Liver (tissue), 3 donors: Measurements from ENCODE around the gene SEPHS2.

Source experiments
- CTCF ChIP-seq: fragments of 150-350 bp; IDR thresholded peaks from 2 replicates; pipeline ENCODE4 v1.5.1; 2017; ENCODE audit warnings: improper control_type of control experiment, low read depth, low read length; ENCODE audit not compliant: missing input control
- FOXA1 ChIP-seq: IDR thresholded peaks from 2 replicates; pipeline ENCODE4 v1.6.1; 2016; ENCODE audit warnings: antibody characterized with exemption
- GABPA ChIP-seq, 2 donors: IDR thresholded peaks in 1 of 2; conservative IDR thresholded peaks in 1 of 2; 2 replicates each; pipeline ENCODE4 v1.6.1; 2016; ENCODE audit warnings: antibody characterized with exemption in 2 of 2, mild to moderate bottlenecking in 1 of 2, moderate library complexity in 1 of 2
- HNF4A ChIP-seq, 2 donors: conservative IDR thresholded peaks; 2 replicates each; pipeline ENCODE4 v1.6.1; 2016; ENCODE audit warnings: antibody characterized with exemption in 2 of 2, mild to moderate bottlenecking in 2 of 2
- MAX ChIP-seq: IDR thresholded peaks from 2 replicates; pipeline ENCODE4 v1.6.1; 2016; ENCODE audit warnings: antibody characterized with exemption
- RAD21 ChIP-seq, 2 donors: IDR thresholded peaks; 2 replicates each; pipeline ENCODE4 v1.6.1; 2016; ENCODE audit warnings: antibody characterized with exemption in 2 of 2, mild to moderate bottlenecking in 2 of 2
- TAF1 ChIP-seq: conservative IDR thresholded peaks from 2 replicates; pipeline ENCODE4 v1.6.1; 2016; ENCODE audit warnings: antibody characterized with exemption, mild to moderate bottlenecking
- YY1 ChIP-seq: IDR thresholded peaks from 2 replicates; pipeline ENCODE4 v1.6.1; 2016; ENCODE audit warnings: antibody characterized with exemption, mild to moderate bottlenecking
- TF ChIP-seq, protein P1 (sequence below): IDR thresholded peaks from 2 replicates; pipeline ENCODE4 v1.6.1; 2016; ENCODE audit warnings: antibody characterized with exemption
- donor health status: healthy.
- donor health status: healthy.

GRCh38 chr16:30445408-30446202, at the start of gene SEPHS2:
- TF ChIP-seq CTCF (no peak), RAD21 (IDR thresholded peaks at IDR 0.05) (peak; percentile 46 to 58), MAX (peak; percentile 94), GABPA (IDR thresholded peaks at IDR 0.05 in 1 of 2, conservative IDR thresholded peaks at IDR 0.05 in 1 of 2) (peak; percentile 56 to 83), HNF4A (conservative IDR thresholded peaks at IDR 0.05) (peak; percentile 88 to 96), TAF1 (peak; percentile 98), FOXA1 (peak; percentile 79), YY1 (peak; percentile 96)
- TF ChIP-seq, protein P1, sequence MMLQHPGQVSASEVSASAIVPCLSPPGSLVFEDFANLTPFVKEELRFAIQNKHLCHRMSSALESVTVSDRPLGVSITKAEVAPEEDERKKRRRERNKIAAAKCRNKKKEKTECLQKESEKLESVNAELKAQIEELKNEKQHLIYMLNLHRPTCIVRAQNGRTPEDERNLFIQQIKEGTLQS = peak; percentile 91
